Hindlimb muscle (tissue), 1 donor: ENCODE results near the gene HES2. TPM values are rescaled to one million over a fixed set of nuclear protein-coding genes. Genes with fewer than 3 reads are reported as not detected.
"Not testable (repeated sequence)": the region's sequence is repeated elsewhere in the genome, so short reads cannot be mapped to it uniquely, and the experiment has no call there.

Experiments
- DNase-seq: peaks from one replicate; pipeline ENCODE4 v3.0.0-alpha.2; 2013
- polyA plus RNA-seq: library from polyadenylated mRNA; unstranded; fragments of 120-200 nt; gene quantifications from one replicate; pipeline ENCODE4 v1.2.1, GENCODE V29; 2013; ENCODE audit not compliant: insufficient read length

Gene HES2
- polyA plus RNA-seq, 1 donor = 0.21 TPM

DNA sequence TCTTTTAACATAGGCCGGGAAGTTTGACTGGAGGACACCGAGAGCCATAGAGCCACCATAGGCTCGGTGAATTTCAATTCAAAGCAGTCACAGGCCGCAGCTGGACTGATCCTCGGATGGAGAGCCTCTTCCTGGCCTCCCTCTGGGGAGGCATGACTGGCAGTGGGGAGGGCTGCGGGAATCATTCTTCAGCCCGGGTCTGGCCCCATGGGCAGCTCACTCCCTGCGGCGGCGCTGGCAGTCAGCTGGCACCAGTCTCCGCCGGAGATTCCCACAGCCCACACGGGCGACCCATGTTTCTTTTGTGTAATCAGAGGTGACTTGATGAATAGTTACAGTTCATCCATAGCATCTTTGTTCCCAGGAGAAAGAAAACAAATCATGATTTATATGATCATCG lies 15.4 kb upstream of the HES2 start:
- no peak for DNase-seq

DNA sequence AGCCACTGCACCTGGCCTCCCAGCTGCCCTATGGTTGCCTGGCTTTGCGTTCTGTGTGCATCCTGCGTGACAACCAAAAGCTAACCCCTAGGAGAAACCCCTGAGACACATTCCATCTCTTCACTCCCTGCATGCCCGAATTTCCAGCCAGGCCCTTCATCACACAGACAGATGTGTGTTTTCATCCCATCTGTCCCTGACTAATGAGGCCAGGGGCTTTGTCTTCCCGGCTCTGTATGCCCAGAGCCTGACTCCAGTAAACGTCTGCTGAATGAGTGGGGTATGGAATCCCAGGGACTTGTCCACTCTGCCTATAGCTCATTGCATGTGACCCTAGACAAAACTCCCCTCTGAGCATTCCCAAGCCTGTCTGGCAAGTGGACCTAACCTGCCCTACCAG lies 14.5 kb upstream of the HES2 start:
- DNase-seq = no peak

DNA sequence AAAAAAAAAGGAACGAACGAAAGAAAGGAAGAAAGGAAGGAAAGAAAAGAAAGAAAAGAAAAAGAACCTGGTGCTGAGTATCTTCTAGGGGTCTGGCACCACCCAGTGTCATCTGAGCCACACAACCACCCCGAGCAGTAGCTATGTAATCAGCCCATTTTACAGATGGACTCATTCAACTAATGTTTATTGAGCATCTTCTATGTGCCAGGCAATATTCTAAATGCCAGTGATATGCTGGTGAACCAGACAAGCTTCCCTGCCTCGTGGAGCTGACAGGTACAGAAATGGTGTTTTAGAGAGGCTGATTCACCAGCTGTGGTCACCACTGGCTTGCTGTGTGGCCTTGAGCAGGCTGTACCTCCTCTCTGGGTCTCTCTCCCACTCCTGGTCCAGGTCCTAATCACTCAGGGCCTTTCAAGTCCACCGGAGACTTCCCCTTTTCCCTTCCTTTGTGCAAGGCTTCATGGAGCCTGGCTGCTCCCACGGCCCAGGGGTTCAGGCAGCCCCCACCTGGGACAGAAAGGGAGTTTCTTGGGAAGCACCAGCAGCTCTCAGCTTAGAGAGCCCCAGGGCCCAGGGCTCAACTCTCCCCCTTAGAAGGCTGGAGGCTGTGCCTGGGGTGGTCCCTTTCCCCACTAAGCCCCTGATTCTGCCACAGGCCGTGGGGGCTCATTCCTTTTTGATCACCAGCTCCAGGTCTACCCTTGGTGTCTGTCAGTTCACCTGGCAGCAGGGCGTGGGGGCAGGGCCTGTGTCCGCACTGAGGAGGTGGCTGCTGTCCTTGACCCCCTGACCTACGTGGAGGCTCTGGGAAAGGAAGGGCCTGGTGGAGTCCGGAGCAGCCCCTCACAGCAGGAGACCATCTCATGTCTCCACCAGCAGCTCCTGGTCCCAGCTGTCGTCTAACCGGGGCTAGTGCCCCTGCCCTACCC lies 12.2 kb upstream of the HES2 start:
- DNase-seq = not testable (repeated sequence)

DNA sequence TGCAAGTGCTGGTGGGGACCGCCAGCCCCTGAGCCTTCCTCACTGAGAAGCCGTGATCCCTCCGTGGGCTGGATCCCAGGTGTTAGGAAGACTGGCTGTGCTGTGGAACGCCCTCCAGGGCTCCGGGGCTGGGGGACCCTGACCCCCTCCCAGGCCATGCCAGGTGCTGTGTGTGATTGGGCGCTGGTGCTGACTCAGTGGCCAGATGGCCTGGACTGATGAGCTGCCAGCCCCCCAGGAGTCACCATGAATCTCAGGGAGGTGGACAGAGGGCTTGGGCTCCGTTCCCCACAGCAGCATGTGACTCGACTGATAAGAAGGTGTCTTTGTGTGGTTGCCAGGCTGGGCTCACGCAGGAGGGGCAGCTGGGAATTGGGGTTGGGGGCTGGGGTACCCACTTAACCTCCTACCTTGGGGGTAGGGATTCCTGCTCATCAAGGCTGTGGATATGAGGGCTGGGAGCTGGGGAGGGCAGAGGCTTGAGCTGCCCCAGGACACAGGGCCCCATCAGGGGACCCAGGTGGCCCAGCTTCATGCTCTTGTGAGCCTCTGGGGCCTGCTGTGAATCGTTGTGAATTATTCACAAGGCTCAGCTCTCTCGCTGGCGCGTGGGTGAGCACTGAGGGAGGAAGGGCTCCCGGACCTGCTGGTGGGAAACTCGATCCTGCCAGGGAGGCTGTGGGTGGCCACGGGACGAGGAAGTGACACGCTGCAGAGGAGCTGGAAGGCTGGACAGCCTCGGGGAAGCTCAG lies 10.1 kb upstream of the HES2 start:
- DNase-seq = not testable (repeated sequence)

DNA sequence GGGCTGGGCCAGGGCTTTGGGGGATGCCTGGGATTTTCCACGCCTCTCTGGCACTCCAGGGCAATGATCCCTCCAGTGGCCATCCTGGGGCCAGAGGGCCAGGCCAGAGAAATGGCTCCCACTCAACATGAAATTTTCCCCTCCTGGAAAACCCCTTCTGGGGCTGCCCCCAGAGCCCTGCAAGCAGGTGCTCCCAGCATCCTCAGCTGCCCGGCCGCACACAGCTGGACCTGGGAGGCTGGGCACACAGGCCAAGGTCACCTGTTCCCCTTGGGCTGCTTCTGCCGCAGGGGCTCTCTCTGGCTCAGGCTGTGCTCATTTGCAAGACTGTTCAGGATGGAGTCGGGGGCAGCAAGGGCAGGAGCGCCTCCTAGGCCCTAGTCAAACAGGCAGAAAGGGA lies 8.7 kb upstream of the HES2 start:
- not testable (repeated sequence) for DNase-seq

DNA sequence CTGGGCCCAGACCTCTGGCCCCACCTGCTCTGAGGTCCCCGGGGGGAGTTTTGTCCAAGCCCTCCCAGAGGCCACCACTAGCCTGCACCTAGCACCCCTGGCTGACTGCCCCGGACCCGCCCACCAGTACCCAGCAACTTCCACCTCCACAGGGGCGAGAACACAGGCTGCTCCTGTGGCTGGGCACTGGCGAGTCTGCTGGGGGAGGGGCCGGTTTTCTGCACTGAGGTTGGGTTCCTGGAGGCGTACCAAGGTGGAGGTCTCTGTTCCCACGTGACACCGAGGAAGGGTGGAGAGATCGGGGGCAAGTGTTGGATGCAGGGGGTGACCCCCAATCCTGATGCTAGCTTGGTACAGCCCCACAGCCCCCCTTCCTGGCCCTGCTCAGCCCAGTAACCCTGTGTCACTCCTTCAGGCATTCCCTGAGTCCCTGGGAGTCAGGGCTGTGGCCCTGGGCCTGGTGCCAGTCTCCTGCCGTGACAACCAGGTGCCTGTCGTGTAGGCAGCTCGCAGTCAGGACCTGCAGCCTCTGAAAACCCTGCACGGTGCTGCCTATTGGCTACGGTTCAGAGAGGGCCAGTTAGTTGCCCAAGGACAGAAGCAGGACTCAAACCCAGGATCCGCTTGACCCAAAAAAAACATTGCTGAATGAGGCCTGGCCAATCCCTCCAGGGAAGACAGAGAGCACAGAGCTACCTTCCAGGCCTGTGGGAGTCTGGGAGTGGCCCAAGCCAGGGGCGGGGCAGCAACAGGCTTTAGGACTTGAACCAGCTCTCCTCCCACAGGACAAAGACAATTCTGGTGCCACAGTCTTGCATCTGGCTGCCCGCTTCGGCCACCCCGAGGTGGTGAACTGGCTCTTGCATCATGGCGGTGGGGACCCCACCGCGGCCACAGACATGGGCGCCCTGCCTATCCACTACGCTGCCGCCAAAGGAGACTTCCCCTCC lies 8.0 kb upstream of the HES2 start:
- DNase-seq = no peak

DNA sequence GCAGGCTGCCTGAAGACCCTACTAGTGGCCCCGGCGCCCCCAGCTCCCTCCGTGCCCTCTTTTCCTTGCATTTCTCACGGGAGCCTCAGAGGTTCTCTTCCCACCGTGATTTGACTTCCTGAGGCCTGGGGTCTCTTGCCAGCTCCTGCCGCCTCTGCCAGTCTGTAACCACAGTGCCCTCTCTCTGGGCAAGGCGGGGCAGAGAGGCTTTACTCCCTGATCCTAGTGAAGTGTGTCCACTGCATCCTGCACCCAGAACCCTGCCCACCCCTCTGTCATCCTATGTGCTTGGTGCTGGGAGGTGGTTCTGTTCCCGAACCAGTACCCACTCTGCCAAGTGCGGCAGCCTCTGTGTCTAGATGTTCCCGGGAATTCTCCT lies 7.2 kb upstream of the HES2 start:
- DNase-seq = no peak

DNA sequence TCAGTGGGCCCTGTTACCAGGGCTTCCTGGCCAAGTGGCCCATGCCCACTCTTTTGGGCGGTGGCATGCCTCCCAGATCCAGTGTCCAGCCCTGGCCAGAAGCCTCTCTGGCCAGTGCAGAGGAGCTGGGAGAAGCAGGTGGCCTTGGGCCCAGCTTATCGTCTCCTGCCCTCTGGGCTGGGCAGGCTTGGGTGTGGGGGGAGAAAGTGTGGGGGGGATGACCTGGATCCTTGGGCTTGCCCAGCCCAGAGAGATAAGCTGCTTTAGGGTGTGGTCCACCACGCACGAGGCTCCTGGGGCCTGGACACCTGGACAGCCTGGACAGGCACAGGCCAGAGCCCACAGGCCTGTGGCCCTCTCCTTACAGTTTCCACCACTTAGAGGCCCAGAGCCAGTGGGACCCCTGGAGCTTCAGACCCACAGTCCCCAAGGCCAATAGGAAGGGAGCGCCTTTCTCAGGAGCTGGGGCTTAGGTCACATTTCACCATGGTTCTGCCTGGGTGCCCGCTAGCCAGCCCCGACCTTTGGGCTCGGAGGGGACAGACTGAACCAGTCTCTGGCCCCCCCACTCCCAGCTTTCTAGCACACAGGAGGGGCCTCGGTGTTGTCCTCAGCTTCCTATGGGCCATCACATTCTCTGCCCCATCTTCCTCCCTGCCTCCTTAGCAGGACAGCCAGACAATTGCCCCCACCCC lies 6.7 kb upstream of the HES2 start:
- no peak for DNase-seq

DNA sequence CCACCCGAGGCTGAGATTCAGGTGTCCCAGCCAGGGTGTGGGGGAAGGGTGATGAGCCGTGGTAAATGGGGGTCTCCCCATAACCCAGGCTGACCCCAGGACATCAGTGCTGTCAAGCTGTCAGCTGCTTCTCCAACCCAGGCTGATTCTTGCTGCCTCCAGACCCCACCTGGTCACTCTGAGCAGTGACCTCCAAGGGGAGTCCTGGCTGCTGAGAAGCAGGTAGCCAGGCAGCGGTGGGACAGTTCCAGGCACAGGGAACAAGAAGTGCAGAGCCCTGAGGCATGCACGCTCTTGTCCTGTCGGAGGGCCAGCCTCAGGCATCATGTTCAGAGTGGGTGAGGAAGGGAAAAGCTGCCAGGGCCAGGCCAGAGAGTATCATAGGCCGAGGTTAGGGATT lies 5.9 kb upstream of the HES2 start:
- no peak for DNase-seq

DNA sequence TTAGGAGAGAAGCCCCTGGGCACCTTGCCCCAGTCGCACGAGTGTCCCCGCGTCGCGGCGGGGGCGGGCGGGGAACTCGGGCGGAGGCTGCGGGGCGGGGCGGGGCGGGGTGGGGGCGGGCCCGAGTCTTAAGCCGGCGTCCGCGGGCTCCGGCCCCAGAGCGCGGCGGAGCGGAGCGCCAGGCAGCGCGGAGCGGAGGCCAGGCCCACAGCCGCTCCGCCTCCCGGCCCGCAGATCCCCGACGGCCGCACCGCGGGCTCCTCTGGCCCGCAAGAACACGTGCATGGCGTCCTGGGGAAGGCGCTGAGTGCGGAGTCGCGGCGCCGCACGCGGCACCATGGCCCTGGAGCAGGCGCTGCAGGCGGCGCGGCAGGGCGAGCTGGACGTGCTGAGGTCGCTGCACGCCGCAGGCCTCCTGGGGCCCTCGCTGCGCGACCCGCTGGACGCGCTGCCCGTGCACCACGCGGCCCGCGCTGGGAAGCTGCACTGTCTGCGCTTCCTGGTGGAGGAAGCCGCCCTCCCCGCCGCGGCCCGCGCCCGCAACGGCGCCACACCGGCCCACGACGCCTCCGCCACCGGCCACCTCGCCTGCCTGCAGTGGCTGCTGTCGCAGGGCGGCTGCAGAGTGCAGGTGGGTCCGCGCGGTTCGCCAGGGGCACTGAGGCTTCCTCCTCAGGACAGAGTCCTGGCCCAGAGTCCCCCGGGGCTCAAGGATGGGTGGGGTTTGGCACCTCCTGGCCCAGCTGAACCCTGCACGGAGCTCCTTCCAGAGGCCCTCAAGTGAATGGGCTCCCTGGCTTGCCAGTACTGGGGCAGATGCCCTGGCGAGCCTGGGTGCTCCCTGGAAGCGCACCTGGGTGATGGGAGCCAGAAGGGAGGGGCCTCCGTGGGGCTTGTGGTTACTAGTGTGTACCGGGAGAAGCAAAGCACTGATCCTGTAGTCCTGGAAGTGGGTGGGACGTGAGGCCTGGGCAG lies 5.2 kb upstream of the HES2 start, which contains the start of gene ESPN:
Gene ESPN (plus strand): TSS at position 158 of the 975 bp plus-strand sequence. CDS start 180 bp downstream, at position 338.
- DNase-seq = no peak

DNA sequence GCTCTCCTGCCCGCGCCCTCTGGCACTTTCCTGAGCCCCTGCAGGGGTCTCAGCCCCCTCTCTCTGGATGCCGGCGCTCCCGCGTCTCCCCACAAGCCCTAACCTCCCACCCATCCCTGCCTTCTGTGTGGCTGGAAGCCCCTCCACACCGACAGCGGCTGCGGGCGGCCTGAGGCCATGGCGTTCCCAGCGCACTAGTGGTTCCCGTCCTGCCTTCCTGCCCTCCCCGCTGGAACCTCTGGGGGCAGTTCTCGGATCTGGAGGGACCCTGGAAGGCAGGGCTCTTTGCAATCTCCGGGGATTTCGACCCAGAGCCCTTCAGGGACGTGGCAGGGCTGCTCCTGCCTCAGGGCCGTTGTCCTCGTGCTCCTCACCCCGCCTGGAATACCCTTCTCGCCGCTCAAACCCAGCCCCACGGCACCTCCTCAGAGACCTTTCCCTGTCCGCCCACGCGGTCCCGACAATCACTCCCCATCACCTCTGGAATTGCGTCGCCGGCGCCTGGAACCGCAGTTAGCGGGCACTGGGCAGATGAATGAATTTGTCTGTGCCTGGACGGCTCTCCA lies 4.4 kb upstream of the HES2 start:
- no peak for DNase-seq

DNA sequence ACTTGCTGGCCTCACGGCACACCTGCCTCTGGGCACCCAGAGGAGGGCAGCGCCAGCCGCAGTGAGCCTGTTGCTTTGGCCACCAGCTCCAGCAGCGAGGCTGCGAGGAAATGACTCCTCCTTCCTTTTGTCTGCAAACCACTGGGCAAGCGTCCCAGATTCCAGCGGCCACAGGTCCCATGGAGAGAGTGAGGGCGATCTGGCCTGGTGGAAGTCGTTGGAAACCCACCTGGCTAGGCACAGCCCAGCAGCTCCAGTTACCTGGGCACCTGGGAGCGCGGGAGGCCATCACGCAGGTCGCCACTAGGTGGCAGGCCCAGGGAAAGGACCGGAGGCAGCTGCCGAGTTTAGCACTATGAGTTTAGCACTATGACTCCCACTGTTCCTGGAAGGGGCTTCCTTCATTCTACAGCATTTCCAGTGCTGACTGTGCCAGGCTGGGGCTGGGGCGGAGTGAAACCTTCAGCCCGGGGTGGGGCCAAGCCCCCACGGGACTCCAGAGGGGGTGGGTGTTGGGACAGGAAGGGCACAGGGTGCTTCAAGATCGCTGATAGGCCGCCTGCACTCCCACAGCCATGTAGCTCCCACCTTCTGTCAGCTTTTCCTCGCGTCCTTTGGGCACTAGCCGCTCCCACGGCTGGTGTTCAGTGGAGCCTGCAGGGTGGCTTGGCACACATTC lies 3.7 kb upstream of the HES2 start:
- DNase-seq = no peak

DNA sequence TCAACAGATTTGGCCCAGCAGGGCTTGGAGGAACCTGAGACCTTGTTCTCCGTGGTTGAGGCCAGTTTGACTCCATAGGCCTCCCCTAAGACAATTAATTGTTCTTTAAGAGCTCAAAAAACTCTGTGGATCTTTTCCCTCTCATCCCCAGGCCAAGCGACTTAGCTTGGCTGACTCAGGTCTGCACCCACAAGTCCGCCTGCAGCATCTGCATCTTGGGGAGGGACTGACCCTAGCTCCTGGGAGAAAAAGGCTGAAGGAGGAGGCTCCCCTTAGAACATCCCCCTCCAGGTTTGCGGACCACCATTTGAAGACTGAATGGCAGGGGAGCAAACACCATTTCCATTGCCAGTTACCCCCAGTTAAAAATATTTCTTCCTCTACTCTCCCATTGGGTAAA lies 1.5 kb upstream of the HES2 start:
- no peak for DNase-seq

DNA sequence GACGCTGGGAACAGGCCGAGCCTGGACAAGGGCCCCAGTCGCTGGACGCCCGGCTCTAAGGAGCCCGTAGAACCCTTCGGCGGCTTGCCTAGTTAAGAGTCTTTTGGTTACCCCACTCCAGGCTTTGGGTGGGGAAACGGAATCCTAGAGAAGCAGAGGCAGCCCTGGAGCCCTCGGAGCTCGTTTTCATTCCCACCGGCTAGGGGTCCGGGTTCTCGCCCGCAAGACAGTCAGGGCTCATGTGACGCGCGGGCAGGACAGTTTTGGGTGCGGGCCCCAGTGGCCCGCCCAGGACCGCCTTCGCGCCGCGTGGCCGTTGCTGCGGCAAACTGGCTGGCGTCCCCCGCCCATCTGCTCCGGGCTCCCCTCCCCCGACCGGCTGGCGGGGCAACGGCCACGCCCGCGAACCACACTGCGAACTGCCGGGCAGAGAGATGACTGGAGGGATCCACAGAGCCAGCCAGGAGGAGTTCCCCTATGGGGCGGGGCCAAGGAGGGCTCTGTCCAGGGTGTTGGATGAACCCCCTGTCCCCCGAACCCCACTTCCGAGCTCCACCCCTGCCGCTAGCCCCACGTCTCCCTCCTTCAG lies 829 bp upstream of the HES2 start:
- DNase-seq = no peak

DNA sequence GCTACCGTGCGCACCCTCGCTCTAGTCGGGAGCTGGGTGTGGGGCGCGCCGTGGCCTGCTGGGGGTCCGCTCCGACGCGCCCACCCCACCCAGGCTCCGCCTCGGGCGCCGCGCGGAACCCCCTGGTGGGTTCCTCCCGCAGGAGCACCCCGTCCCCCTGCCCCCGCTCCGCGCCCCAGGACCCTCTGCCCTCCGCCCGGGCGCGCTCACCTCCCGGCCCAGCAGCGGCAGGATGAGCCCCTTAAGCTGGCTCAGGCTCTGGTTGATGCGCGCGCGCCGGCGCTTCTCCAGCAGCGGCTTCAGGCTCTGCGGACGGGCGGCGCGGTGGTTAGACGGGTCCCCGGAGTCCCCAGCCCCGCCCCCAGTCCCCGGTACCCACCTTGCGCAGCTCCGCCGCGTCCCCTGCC lies 319 bp downstream of the HES2 start:
- DNase-seq = no peak

DNA sequence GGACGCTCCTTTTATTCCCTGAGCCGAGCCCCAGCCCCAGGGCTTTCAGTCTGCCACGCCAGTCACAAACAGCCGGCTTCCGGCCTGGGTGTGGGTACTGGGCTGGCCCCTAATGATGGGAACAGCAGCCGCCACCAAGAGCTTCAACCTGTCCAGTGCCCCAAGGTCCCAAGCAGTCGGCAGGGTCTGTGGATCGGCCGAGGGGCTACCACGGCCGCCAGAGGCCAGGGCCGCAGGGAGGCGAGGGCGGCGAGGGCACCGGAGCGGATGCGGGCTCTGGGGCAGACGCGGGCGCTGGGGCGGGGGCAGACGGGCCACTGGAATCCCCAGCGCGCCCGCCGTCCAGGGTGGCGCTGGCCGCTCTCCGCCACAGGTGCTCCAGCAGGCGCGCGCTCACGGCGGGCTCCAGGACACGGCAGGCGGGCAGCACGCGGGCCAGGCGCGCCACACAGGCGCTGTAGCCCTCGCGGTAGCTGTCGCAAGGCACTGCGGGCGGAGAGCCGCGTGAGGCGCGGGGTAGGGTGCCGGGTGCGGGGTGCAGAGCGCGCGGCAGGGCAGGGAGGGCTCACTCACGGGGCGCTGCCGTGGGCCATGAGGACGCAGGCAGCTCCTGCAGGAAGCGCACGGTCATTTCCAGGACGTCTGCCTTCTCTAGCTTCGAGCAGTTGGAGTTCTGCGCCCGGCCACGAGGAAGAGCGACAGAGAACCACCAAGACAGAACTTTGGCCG lies 887 bp downstream of the HES2 start:
- no peak for DNase-seq

DNA sequence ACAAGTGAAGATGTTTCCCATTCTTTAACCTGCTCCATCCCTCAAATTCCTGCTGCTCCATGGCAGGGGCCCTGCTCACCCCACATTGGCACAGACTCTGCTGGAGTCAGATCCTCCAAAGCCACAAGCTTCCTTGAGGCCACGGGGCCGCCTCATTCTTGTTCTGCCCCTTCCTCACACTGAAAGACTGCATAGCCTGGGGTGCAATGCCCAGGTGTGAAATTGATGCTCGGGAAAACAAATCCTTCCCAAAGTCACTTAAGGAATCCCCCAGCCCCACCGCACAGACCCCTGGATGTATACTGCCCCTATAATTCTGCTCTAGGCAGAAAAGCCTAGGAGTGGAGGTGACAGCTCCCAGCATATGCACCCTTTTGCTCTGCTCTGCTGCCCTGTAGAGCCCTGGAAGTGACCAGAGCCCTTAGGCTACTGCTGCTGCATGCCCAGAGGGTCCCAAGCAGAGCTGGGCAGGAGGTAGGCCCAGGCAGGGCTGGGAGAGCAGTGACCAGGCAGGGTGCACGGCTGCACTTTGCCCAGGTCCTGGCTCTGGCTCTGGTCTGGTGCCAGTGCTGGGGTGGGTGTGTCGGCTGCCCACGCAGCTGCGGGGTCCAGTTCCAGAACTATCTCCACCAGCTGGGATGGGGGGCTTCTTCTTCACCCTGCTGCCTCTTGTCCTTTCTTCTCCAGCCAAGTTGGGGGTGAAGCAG lies 1.6 kb downstream of the HES2 start:
- no peak for DNase-seq

DNA sequence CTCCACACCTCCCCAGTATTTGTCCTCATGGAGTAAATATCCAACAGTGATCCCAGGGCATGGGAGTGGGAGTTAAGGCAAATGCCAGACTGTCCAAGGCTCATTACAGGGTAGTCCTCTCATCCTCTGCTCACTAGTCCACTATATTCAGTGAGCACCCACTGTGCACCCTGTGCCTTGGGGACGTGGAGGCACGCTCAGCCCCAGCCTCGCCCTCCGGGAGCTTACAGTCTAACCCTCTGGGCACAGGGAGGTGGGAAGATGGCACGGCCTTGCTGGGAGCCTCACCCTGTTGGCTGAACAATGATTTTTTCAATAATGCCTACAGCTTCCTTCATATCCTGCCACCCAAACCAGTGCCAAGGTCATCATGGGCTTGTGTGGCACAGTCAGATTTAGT lies 2.8 kb downstream of the HES2 start:
- no peak for DNase-seq
